Testis (tissue), 2 donors: ENCODE data around the gene SEMA4D.

Experiments
- POLR2A ChIP-seq: fragments of 450-650 bp; IDR thresholded peaks from one replicate; pipeline ENCODE4 v1.6.1; 2017; ENCODE audit warnings: antibody characterized with exemption, mild to moderate bottlenecking, moderate library complexity
- TF ChIP-seq, protein P1 (sequence below), 3 experiments: fragments of 450-650 bp in 2 of 3; fragments of 200-600 bp in 1 of 3; sonication (generic) in 1 of 3; IDR thresholded peaks; one replicate each; pipeline ENCODE4 v1.5.1; 2016 to 2019; ENCODE audit warnings: antibody characterized with exemption in 3 of 3, mild to moderate bottlenecking in 2 of 3, moderate library complexity in 1 of 3

DNA sequence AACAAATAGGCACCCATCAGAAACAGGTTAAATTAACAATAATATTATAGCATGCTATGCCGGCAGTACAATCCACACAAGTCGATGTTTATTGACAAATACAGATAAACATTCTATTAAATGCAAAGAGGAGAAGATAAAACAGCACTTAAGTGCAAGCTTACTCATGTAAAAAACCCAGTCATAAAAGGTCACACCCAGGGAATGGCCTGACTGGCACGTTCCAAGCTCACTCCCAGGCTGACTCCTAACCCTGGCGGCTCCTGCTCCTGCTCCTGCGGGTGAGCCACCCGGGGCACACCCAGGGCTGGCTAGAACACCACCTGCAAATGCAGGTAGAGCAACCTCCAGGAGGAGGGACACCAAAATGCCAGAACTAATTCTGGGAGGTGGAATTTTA, 66.9 kb downstream of the SEMA4D start:
- TF ChIP-seq, protein P1, sequence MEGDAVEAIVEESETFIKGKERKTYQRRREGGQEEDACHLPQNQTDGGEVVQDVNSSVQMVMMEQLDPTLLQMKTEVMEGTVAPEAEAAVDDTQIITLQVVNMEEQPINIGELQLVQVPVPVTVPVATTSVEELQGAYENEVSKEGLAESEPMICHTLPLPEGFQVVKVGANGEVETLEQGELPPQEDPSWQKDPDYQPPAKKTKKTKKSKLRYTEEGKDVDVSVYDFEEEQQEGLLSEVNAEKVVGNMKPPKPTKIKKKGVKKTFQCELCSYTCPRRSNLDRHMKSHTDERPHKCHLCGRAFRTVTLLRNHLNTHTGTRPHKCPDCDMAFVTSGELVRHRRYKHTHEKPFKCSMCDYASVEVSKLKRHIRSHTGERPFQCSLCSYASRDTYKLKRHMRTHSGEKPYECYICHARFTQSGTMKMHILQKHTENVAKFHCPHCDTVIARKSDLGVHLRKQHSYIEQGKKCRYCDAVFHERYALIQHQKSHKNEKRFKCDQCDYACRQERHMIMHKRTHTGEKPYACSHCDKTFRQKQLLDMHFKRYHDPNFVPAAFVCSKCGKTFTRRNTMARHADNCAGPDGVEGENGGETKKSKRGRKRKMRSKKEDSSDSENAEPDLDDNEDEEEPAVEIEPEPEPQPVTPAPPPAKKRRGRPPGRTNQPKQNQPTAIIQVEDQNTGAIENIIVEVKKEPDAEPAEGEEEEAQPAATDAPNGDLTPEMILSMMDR (IDR thresholded peaks at IDR 0.05) = no peak
- TF ChIP-seq POLR2A = no peak
